ENCODE data around the gene ZNF107. TPM values are rescaled to one million over a fixed set of nuclear protein-coding genes. Genes with fewer than 3 reads are reported as not detected.

The ZNF107 gene
- total and polyA plus RNA-seq, 12 donors, result 0.75 to 2.8 (median 1.7) TPM

- peaks cover 0 to 21% (median 0%) of the 10 kb centered on the region in 7 donors for H3K27me3 ChIP-seq
- DNase-seq, result no peak
- H3K36me3 ChIP-seq, result no peaks in the 10 kb centered on the region
- no peak overlapping the region for H3K27ac ChIP-seq
- no peak for ATAC-seq
- no peak overlapping the region for H3K4me3 ChIP-seq
- intact Hi-C loops (cut with DNase I), result loop anchor here in 3 of 10 donors (10.0 kb wide), 3 partner anchors 1603 to 1623 kb away; no protein-coding TSS in a partner anchor
- no peaks in the 10 kb centered on the region for H3K4me1 ChIP-seq
- no peak for TF ChIP-seq CTCF (IDR thresholded peaks at IDR 0.05)
- H3K9me3 ChIP-seq, result no peaks in the 10 kb centered on the region
These were observed 37.7 kb upstream of the ZNF107 start for GRCh38 chr7:64628192-64628591.

GRCh38 chr7:64628721-64629120, 37.2 kb upstream of the ZNF107 start:
- no peak overlapping the region for H3K4me3 ChIP-seq
- no peak for DNase-seq
- intact Hi-C loops (cut with DNase I), result loop anchor here in 3 of 10 donors (10.0 kb wide), 3 partner anchors 1604 to 1624 kb away; no protein-coding TSS in a partner anchor
- ATAC-seq, result no peak
- no peak overlapping the region for H3K27ac ChIP-seq
- H3K36me3 ChIP-seq, result no peaks in the 10 kb centered on the region
- H3K9me3 ChIP-seq, result no peaks in the 10 kb centered on the region
- peaks cover 0 to 18% (median 0%) of the 10 kb centered on the region in 7 donors for H3K27me3 ChIP-seq
- no peaks in the 10 kb centered on the region for H3K4me1 ChIP-seq
- 84 to 90% methylated on average over 3 of the region's 3 CpGs for WGBS, 2 donors
- TF ChIP-seq CTCF (IDR thresholded peaks at IDR 0.05), result no peak

DNA sequence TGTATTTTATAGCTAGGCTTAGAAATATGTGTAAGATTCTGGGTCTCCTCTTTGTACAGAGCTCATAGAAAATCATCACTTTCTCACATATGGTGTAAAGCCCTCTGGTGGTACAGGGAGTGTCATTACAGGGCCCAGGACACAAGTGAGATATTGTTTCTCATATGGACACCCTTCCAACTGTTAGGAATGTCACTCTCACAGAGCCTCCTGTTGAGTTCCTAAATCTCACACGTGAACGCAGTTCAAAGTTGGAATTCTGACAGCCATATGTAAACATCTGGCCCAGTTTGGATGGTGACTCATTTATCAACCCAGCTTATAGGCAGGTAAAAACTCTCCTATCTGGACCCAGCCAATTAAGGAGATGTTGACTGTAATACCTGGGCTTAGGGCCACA, 35.4 kb upstream of the ZNF107 start:
- no peaks in the 10 kb centered on the region for H3K4me1 ChIP-seq
- DNase-seq (no peak), ATAC-seq (no peak)
- H3K4me3 ChIP-seq, result no peak overlapping the region
- no peaks in the 10 kb centered on the region for H3K9me3 ChIP-seq
- no peaks in the 10 kb centered on the region for H3K36me3 ChIP-seq
- no peak overlapping the region for H3K27ac ChIP-seq
- intact Hi-C loops (cut with DNase I), result no loop called here
- peaks cover 0 to 7% (median 0%) of the 10 kb centered on the region in 7 donors for H3K27me3 ChIP-seq
- WGBS, 2 donors, result 15 to 23% methylated on average over 2 of the region's 2 CpGs
- TF ChIP-seq CTCF (IDR thresholded peaks at IDR 0.05), result peak in 8 of 9 donors; percentile 30 to 57 (median 48)

GRCh38 chr7:64632029-64632428, 33.9 kb upstream of the ZNF107 start:
- no peak for ATAC-seq
- H3K9me3 ChIP-seq, result no peaks in the 10 kb centered on the region
- no peak for TF ChIP-seq CTCF (IDR thresholded peaks at IDR 0.05)
- no peak for DNase-seq
- no peak overlapping the region for H3K27ac ChIP-seq
- intact Hi-C loops (cut with DNase I), result no loop called here
- 55 to 65% methylated on average over 1 of the region's 1 CpG for WGBS, 2 donors
- H3K4me1 ChIP-seq, result no peaks in the 10 kb centered on the region
- H3K27me3 ChIP-seq, result no peaks in the 10 kb centered on the region
- H3K36me3 ChIP-seq, result no peaks in the 10 kb centered on the region
- H3K4me3 ChIP-seq, result no peak overlapping the region

Measured in heart right ventricle (tissue), 16 donors.